ENCODE data around the gene ZNF862. TPM values are rescaled to one million over a fixed set of nuclear protein-coding genes. Genes with fewer than 3 reads are reported as not detected.

The ZNF862 gene
- total and polyA plus RNA-seq, 2 of the 13 experiments (the other 11 are each of a cell fraction or from before 2014, with no cell fraction given): 0.89 to 2.0 TPM

DNA sequence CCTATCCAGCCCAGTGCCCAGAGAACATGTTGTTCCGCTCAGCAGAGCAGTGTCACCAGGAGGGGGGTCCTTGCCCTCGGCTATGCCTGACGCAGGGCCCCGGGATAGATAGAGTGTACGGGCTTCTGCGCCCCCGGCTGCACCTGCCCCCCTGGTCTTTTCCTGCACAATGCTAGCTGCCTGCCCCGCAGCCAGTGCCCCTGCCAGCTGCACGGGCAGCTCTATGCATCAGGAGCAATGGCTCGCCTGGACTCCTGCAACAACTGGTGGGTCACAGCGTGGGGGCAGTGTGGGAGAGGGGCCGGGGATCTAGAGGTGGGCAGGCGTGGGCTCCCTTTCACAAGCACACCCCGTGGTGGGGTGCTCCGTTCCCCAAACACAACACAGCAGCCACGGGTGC is 31.4 kb upstream of the ZNF862 start:
- Histone ChIP-seq H3K27me3 (ENCODE audit: control insufficient read depth in 1 of 2, insufficient read depth in 2 of 2, low read length in 2 of 2) (no peaks in the 10 kb centered on the region; a peak in 1 of 5 replicates), H3K9ac (ENCODE audit: insufficient read depth, low read depth, low read length) (no peak overlapping the region), H3K36me3 (replicated peaks in 1 of 2; ENCODE audit: control insufficient read depth in 1 of 2, insufficient read depth in 2 of 2, low read length in 2 of 2) (no peaks in the 10 kb centered on the region), H3K4me3 (replicated peaks in 1 of 3; ENCODE audit: insufficient read depth in 1 of 3, low read depth in 2 of 3, low read length in 3 of 3) (no peak overlapping the region), H3K9me3 (ENCODE audit: low read length) (no peaks in the 10 kb centered on the region), H3K4me1 (ENCODE audit: insufficient read depth, low read length) (no peaks in the 10 kb centered on the region), H3K27ac (ENCODE audit: extremely low read length, insufficient read depth, low read length) (no peak overlapping the region), H4K20me1 (ENCODE audit: insufficient read depth, low read length) (no peaks in the 10 kb centered on the region), H3K4me2 (ENCODE audit: low read depth, low read length) (no peak overlapping the region), H3K79me2 (ENCODE audit: insufficient read depth, low read length) (no peaks in the 10 kb centered on the region), H2AFZ (ENCODE audit: low read length) (no peak overlapping the region)
- ATAC-seq: no peak
- intact Hi-C loops (cut with micrococcal nuclease; ENCODE audit: unreplicated experiment): no loop called here
- in situ Hi-C loops (cut with HindIII; ENCODE audit: extremely low pct_ligation_motif_present, low pct_unique_long_range_greater_than_20kb): no loop called here
- DNase-seq (ENCODE audit: low spot score): no peak
- POLR2A ChIA-PET: no interaction called here
- 54% methylated on average over 9 of the region's 16 CpGs for WGBS (ENCODE audit: low lambda C conversion rate)
- no TSS peak for BruUV-seq (replicated peaks)
- no peak for FAIRE-seq
- no peak for TF ChIP-seq NFYC (CRISPR knock-in tag; IDR thresholded peaks at IDR 0.05)
- TF ChIP-seq, protein P1, sequence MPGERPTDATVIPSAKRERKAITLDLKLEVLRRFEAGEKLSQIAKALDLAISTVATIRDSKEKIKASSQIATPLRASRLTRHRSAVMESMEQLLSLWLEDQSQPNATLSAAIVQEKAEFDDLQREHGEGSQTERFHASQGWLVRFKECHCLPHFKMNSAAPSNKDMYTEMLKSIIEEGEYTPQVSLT (CRISPR knock-in tag; IDR thresholded peaks at IDR 0.05; ENCODE audit: borderline replicate concordance, low read depth): no peak
- no peak for TF ChIP-seq MTF2 (CRISPR knock-in tag; IDR thresholded peaks at IDR 0.05; ENCODE audit: borderline replicate concordance)
- no peak for TF ChIP-seq TCF7L2 (IDR thresholded peaks at IDR 0.05; ENCODE audit: low read depth, low read length)
- TF ChIP-seq SOX13 (IDR thresholded peaks at IDR 0.05): no peak
- no peak for TF ChIP-seq SOX13 (CRISPR knock-in tag; conservative IDR thresholded peaks at IDR 0.05 in 1 of 2, IDR thresholded peaks at IDR 0.05 in 1 of 2)
- TF ChIP-seq, protein P2, sequence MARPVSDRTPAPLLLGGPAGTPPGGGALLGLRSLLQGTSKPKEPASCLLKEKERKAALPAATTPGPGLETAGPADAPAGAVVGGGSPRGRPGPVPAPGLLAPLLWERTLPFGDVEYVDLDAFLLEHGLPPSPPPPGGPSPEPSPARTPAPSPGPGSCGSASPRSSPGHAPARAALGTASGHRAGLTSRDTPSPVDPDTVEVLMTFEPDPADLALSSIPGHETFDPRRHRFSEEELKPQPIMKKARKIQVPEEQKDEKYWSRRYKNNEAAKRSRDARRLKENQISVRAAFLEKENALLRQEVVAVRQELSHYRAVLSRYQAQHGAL (CRISPR knock-in tag; IDR thresholded peaks at IDR 0.05; ENCODE audit: not compliant biosample characterization): no peak
- no peak for TF ChIP-seq ZNF317 (CRISPR knock-in tag; IDR thresholded peaks at IDR 0.05)
- no peak for TF ChIP-seq ZNF703 (CRISPR knock-in tag; IDR thresholded peaks at IDR 0.05; ENCODE audit: borderline replicate concordance)
- TF ChIP-seq ZNF136 (CRISPR knock-in tag; IDR thresholded peaks at IDR 0.05; ENCODE audit: low read depth): no peak
- TF ChIP-seq ZFP36 (IDR thresholded peaks at IDR 0.05; ENCODE audit: borderline replicate concordance, low read depth, low read length, partially characterized antibody): no peak
- TF ChIP-seq ZFP37 (CRISPR knock-in tag; IDR thresholded peaks at IDR 0.05; ENCODE audit: borderline replicate concordance): no peak
- TF ChIP-seq RARG (CRISPR knock-in tag; IDR thresholded peaks at IDR 0.05; ENCODE audit: low read depth): no peak
- TF ChIP-seq, protein P3, sequence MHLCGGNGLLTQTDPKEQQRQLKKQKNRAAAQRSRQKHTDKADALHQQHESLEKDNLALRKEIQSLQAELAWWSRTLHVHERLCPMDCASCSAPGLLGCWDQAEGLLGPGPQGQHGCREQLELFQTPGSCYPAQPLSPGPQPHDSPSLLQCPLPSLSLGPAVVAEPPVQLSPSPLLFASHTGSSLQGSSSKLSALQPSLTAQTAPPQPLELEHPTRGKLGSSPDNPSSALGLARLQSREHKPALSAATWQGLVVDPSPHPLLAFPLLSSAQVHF (CRISPR knock-in tag; IDR thresholded peaks at IDR 0.05): no peak
- CTCF ChIA-PET (ENCODE audit: low intra/inter-chr PET ratio, low total read pairs): no interaction called here
